Gastrocnemius medialis (tissue), 4 donors: ENCODE data around the gene ZNF664.

Source experiments
- CTCF ChIP-seq, 5 experiments: fragments of 450-650 bp in 3 of 5; fragments of 200-600 bp in 2 of 5; sonication (generic) in 2 of 5; IDR thresholded peaks in 4 of 5; conservative IDR thresholded peaks in 1 of 5; 1 replicate in 4 of 5; 2 replicates in 1 of 5; pipeline ENCODE4 v1.5.1; 2016 to 2019; ENCODE audit warnings: antibody characterized with exemption in 5 of 5, mild to moderate bottlenecking in 3 of 5, moderate library complexity in 3 of 5
- POLR2A ChIP-seq, 2 donors: fragments of 450-650 bp; IDR thresholded peaks; one replicate each; pipeline ENCODE4 v1.6.1; 2017; ENCODE audit warnings: antibody characterized with exemption in 2 of 2, mild to moderate bottlenecking in 2 of 2, moderate library complexity in 2 of 2

GRCh38 chr12:123995023-123995748, 22.2 kb downstream of the ZNF664 start:
- TF ChIP-seq CTCF (IDR thresholded peaks at IDR 0.05 in 4 of 5, conservative IDR thresholded peaks at IDR 0.05 in 1 of 5), result no peak
- TF ChIP-seq POLR2A (IDR thresholded peaks at IDR 0.05), result no peak
